Jurkat, Clone E6-1 (cell line): Measurements from ENCODE around the gene CPNE6.

Experiments
- DNase-seq: peaks from one replicate; pipeline ENCODE4 v3.0.0-alpha.2; 2011; ENCODE audit warnings: low read depth, low spot score
- H3K4me3 ChIP-seq: 2 replicates; pipeline ENCODE4 v1.5.1; 2011; ENCODE audit warnings: mild to moderate bottlenecking, low read length, control low read depth, moderate library complexity

Gene CPNE6

GRCh38 chr14:24115422-24116127 lies 44.2 kb downstream of the CPNE6 start:
- no peak for DNase-seq
- peak overlapping the region; percentile 60 for H3K4me3 ChIP-seq

- no peak overlapping the region; the same call in 1 of the 2 replicates for H3K4me3 ChIP-seq
These were observed 44.9 kb downstream of the CPNE6 start for GRCh38 chr14:24116128-24116814.

GRCh38 chr14:24117179-24117578 lies 45.8 kb downstream of the CPNE6 start:
- DNase-seq = no peak
- H3K4me3 ChIP-seq = no peak overlapping the region

More at GRCh38 chr14:24116128-24116814, 44.9 kb downstream of the CPNE6 start:
- DNase-seq = no peak

- H3K4me3 ChIP-seq = no peak overlapping the region
- DNase-seq = no peak
These were observed 48.3 kb downstream of the CPNE6 start for GRCh38 chr14:24119691-24120090.

DNA sequence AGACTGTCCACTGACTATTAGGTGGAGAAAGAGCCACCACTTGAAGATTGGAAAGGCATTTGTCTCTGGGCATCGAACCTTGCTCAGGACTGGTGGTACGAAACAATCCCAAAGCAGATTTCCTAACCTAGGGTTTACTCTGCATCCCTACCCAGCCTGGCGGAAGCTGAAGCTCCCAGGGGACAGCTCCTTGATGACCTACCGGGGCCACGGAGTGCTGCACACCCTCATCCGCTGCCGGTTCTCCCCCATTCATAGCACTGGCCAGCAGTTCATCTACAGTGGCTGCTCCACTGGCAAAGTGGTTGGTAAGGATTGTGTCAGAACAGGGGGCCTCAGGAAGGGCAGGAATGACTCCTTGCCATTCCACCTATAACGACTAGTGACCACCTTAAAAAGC lies 49.8 kb downstream of the CPNE6 start:
- no peak for DNase-seq
- no peak overlapping the region for H3K4me3 ChIP-seq

DNA sequence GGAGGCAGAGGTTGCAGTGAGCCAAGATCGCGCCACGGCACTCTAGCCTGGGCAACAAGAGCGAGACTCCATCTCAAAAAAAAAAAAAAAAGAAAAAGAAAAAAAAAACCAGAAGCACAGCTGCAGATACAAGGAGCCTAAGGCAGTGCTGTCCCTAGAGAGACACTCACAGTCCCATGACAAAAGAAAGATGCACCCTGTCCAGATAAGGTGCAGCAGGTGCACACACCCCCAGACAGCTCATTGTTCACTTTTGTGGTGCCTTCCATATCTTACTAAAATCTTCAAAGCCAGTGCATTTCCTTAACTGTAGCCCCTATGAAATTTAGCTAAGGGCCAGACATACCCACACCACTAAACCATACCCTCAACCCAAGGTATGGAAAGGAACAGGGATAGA lies 51.1 kb downstream of the CPNE6 start:
- no peak overlapping the region for H3K4me3 ChIP-seq
- DNase-seq = no peak

DNA sequence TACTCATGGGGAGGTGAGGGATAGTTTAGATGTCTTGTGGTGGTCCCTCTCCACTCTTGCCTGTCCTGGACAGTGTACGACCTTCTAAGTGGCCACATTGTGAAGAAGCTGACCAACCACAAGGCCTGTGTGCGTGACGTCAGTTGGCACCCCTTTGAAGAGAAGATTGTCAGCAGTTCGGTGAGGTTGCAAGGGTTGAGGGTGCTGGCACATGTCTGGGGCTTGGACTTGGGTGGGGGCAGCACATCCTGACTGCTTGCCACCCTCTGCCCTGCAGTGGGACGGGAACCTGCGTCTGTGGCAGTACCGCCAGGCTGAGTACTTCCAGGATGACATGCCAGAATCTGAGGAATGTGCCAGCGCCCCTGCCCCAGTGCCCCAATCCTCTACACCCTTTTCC lies 51.5 kb downstream of the CPNE6 start:
- DNase-seq = no peak
- H3K4me3 ChIP-seq = no peak overlapping the region

- no peak for DNase-seq
- H3K4me3 ChIP-seq = no peak overlapping the region
These were observed 52.4 kb downstream of the CPNE6 start for GRCh38 chr14:24123424-24124417.

DNA sequence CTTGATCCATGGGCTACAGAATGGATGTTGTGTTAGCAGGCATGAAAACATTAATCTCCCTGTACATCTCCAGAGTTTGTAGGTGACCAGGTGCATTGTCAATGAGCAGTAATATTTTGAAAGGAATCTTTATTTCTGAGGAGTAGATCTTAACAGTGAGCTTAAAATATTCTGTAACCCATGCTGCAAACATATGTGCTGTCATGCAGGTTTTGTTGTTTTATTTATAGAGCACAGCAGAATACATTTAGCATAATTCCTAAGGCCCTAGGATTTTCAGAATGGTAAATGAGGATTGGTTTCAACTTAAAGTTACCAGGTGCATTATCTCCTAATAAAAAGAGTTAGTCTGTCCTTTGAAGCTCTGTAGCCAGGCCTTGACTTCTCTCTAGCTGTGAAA lies 55.6 kb downstream of the CPNE6 start:
- H3K4me3 ChIP-seq = no peak overlapping the region
- DNase-seq = no peak

DNA sequence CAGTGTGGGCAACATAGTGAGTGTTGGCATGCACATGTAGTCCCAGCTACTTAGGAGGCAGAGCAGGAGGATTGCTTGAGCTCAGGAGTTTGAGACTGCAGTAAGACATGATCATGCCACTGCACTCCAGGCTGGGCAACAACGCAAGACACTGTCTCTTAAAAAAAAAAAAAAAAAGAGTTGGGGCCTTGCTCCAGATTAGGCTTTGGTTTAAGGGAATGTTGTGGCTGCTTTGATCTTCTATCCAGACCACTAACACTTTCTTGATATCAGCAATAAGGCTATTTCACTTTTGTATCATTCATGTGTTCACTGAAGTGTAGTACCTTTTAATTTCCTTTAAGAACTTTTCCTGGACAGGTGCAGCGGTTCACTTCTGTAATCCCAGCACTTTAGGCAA lies 56.3 kb downstream of the CPNE6 start:
- no peak for DNase-seq

More for the DNA sequence above, 56.3 kb downstream of the CPNE6 start:
- no peak overlapping the region for H3K4me3 ChIP-seq
